ENCODE data around the gene FAIM2. TPM values are rescaled to one million over a fixed set of nuclear protein-coding genes. Genes with fewer than 3 reads are reported as not detected.

FAIM2 gene
- total RNA-seq, 1 donor from 2014 or later = 0.18 TPM

GRCh38 chr12:49825360-49825970 is 78.2 kb downstream of the FAIM2 start:
- peak; percentile 49 for DNase-seq (ENCODE audit: low read depth)
- no peak for FAIRE-seq
- H3K4me3 ChIP-seq (ENCODE audit: insufficient read depth, low read depth, low read length) = peak overlapping the region; percentile 22
- H3K36me3 ChIP-seq (ENCODE audit: insufficient read depth, low read length) = no peaks in the 10 kb centered on the region
- H3K27me3 Mint-ChIP-seq (ENCODE audit: low read depth, unreplicated experiment) = no peaks in the 10 kb centered on the region
- peaks cover 40% of the 10 kb centered on the region for H3K4me1 Mint-ChIP-seq (ENCODE audit: low read depth, unreplicated experiment)
- peak overlapping the region; percentile 97 for H3K4me2 ChIP-seq (ENCODE audit: low read length)
- H3K9me3 Mint-ChIP-seq (ENCODE audit: unreplicated experiment) = no peaks in the 10 kb centered on the region
- no peak overlapping the region for H2AFZ ChIP-seq (ENCODE audit: low read depth, low read length)
- peak overlapping the region; percentile 66 for H3K27ac ChIP-seq (ENCODE audit: low read depth, low read length)
- peaks cover 73% of the 10 kb centered on the region for H3K79me2 ChIP-seq (ENCODE audit: insufficient read depth, low read length)
- H3K27ac Mint-ChIP-seq (ENCODE audit: unreplicated experiment) = peak overlapping the region; percentile 93
- H3K4me3 Mint-ChIP-seq (ENCODE audit: unreplicated experiment) = peak overlapping the region; percentile 95
- H3K9ac ChIP-seq (ENCODE audit: low read length) = peak overlapping the region; percentile 87
- no peaks in the 10 kb centered on the region for H3K9me3 ChIP-seq (ENCODE audit: insufficient read depth, low read depth, low read length)
- peaks cover 41% of the 10 kb centered on the region for H3K4me1 ChIP-seq (ENCODE audit: insufficient read depth, low read length)
- H4K20me1 ChIP-seq (ENCODE audit: insufficient read depth, low read length) = peaks cover 69% of the 10 kb centered on the region
- TF ChIP-seq EZH2 (IDR thresholded peaks at IDR 0.05; ENCODE audit: insufficient read depth, low read length) (no peak), CTCF (IDR thresholded peaks at IDR 0.05; ENCODE audit: insufficient read depth, low read depth, low read length) (no peak)
- H3K36me3 Mint-ChIP-seq (ENCODE audit: low read depth, unreplicated experiment) = peaks cover 2% of the 10 kb centered on the region
- no peaks in the 10 kb centered on the region for H3K27me3 ChIP-seq (ENCODE audit: insufficient read depth, low read length)

GRCh38 chr12:49824895-49825294 is 78.8 kb downstream of the FAIM2 start:
- peak overlapping the region; percentile 22 for H3K4me3 ChIP-seq (ENCODE audit: insufficient read depth, low read depth, low read length)
- H4K20me1 ChIP-seq (ENCODE audit: insufficient read depth, low read length) = peaks cover 73% of the 10 kb centered on the region
- DNase-seq (ENCODE audit: low read depth) = peak; percentile 77

More at GRCh38 chr12:49824895-49825294, 78.8 kb downstream of the FAIM2 start:
- peak overlapping the region; percentile 97 for H3K4me2 ChIP-seq (ENCODE audit: low read length)
- FAIRE-seq = peak; percentile 63
- peak overlapping the region; percentile 66 for H3K27ac ChIP-seq (ENCODE audit: low read depth, low read length)
- no peaks in the 10 kb centered on the region for H3K9me3 ChIP-seq (ENCODE audit: insufficient read depth, low read depth, low read length)
- peak overlapping the region; percentile 87 for H3K9ac ChIP-seq (ENCODE audit: low read length)
- TF ChIP-seq CTCF (IDR thresholded peaks at IDR 0.05; ENCODE audit: insufficient read depth, low read depth, low read length) (no peak), EZH2 (IDR thresholded peaks at IDR 0.05; ENCODE audit: insufficient read depth, low read length) (no peak)
- H2AFZ ChIP-seq (ENCODE audit: low read depth, low read length) = no peak overlapping the region
- H3K27me3 Mint-ChIP-seq (ENCODE audit: low read depth, unreplicated experiment) = no peaks in the 10 kb centered on the region
- H3K4me1 Mint-ChIP-seq (ENCODE audit: low read depth, unreplicated experiment) = peaks cover 41% of the 10 kb centered on the region
- peaks cover 3% of the 10 kb centered on the region for H3K36me3 Mint-ChIP-seq (ENCODE audit: low read depth, unreplicated experiment)
- H3K27ac Mint-ChIP-seq (ENCODE audit: unreplicated experiment) = peak overlapping the region; percentile 93
- H3K36me3 ChIP-seq (ENCODE audit: insufficient read depth, low read length) = no peaks in the 10 kb centered on the region
- no peaks in the 10 kb centered on the region for H3K27me3 ChIP-seq (ENCODE audit: insufficient read depth, low read length)
- peaks cover 77% of the 10 kb centered on the region for H3K79me2 ChIP-seq (ENCODE audit: insufficient read depth, low read length)
- H3K9me3 Mint-ChIP-seq (ENCODE audit: unreplicated experiment) = no peaks in the 10 kb centered on the region
- peak overlapping the region; percentile 95 for H3K4me3 Mint-ChIP-seq (ENCODE audit: unreplicated experiment)
- H3K4me1 ChIP-seq (ENCODE audit: insufficient read depth, low read length) = peaks cover 41% of the 10 kb centered on the region
